Stimulated activated CD4-positive, alpha-beta T cell treated with anti-CD3 and anti-CD28 coated beads, Interleukin-1b, Interleukin-23, amount 100 ng/mL, for 4 hours (primary cell): Measurements from ENCODE around the gene OSBPL2.

Source experiments
- DNase-seq, 2 donors: peaks; one replicate each; pipeline ENCODE4 v3.0.0-alpha.2; 2020; ENCODE audit warnings: low read depth in 2 of 2

OSBPL2 gene

GRCh38 chr20:62258499-62259293, 20.4 kb downstream of the OSBPL2 start:
- no peak for DNase-seq

GRCh38 chr20:62259294-62259565, 20.9 kb downstream of the OSBPL2 start:
- no peak for DNase-seq

GRCh38 chr20:62262064-62262463, 23.7 kb downstream of the OSBPL2 start:
- no peak for DNase-seq

GRCh38 chr20:62263396-62263795, 25.1 kb downstream of the OSBPL2 start:
- no peak for DNase-seq

- DNase-seq = no peak
These were observed 27.0 kb downstream of the OSBPL2 start for GRCh38 chr20:62265365-62265764.

- no peak for DNase-seq
These were observed 28.0 kb downstream of the OSBPL2 start for GRCh38 chr20:62266340-62266739.

GRCh38 chr20:62266851-62267250, 28.5 kb downstream of the OSBPL2 start:
- DNase-seq = no peak

- DNase-seq = no peak
These were observed 29.2 kb downstream of the OSBPL2 start for GRCh38 chr20:62267543-62267942.

GRCh38 chr20:62268228-62268900, 30.0 kb downstream of the OSBPL2 start:
- no peak for DNase-seq

- DNase-seq = no peak
These were observed 31.1 kb downstream of the OSBPL2 start for GRCh38 chr20:62269378-62269777.

GRCh38 chr20:62269871-62270270, 31.6 kb downstream of the OSBPL2 start:
- DNase-seq = no peak

- DNase-seq = no peak
These were observed 33.9 kb downstream of the OSBPL2 start for GRCh38 chr20:62272200-62272599.

GRCh38 chr20:62273416-62273815, 35.1 kb downstream of the OSBPL2 start:
- no peak for DNase-seq

- DNase-seq = no peak
These were observed 36.1 kb downstream of the OSBPL2 start for GRCh38 chr20:62274332-62274950.

GRCh38 chr20:62275219-62275618, 36.9 kb downstream of the OSBPL2 start:
- DNase-seq = no peak

GRCh38 chr20:62276439-62276838, 38.1 kb downstream of the OSBPL2 start:
- DNase-seq = no peak

GRCh38 chr20:62277253-62277652, 38.9 kb downstream of the OSBPL2 start:
- no peak for DNase-seq

- no peak for DNase-seq
These were observed 42.0 kb downstream of the OSBPL2 start for GRCh38 chr20:62280303-62280702.

GRCh38 chr20:62281161-62281933, 43.0 kb downstream of the OSBPL2 start:
- DNase-seq = no peak

- no peak for DNase-seq
These were observed 43.8 kb downstream of the OSBPL2 start for GRCh38 chr20:62282103-62282502.

GRCh38 chr20:62282877-62283503, 44.7 kb downstream of the OSBPL2 start:
- DNase-seq = no peak

GRCh38 chr20:62284448-62284847, 46.1 kb downstream of the OSBPL2 start:
- DNase-seq = no peak
